ENCODE results near the gene DERL2.
"Not testable (repeated sequence)": the region's sequence is repeated elsewhere in the genome, so short reads cannot be mapped to it uniquely, and the experiment has no call there.

DERL2 gene

GRCh38 chr17:5431949-5432556, 53.9 kb downstream of the DERL2 start:
- ChIA-PET CTCF (no interaction called here), POLR2A (interaction anchor here (1.5 to 2.0 kb wide), 2 partner anchors 8 to 13 kb away, joined by 4 to 10 read pairs; partner anchors contain the start of genes NUP88 and RPAIN)
- TF ChIP-seq BHLHE40 (IDR thresholded peaks at IDR 0.05; ENCODE audit: borderline replicate concordance): no peak
- no peak for TF ChIP-seq PKNOX1 (IDR thresholded peaks at IDR 0.05)
- TF ChIP-seq FOXK2 (IDR thresholded peaks at IDR 0.05): no peak
- no peak for TF ChIP-seq LEF1 (IDR thresholded peaks at IDR 0.05; ENCODE audit: borderline replicate concordance)
- no peak for TF ChIP-seq CTBP1 (IDR thresholded peaks at IDR 0.05; ENCODE audit: borderline replicate concordance)
- TF ChIP-seq ELF4 (IDR thresholded peaks at IDR 0.05): no peak
- TF ChIP-seq ARNT (IDR thresholded peaks at IDR 0.05): no peak
- no peak for TF ChIP-seq L3MBTL2 (conservative IDR thresholded peaks at IDR 0.05)
- TF ChIP-seq FOXA1 (IDR thresholded peaks at IDR 0.05): no peak
- no peak for TF ChIP-seq SP1 (IDR thresholded peaks at IDR 0.05)
- TF ChIP-seq NFRKB (IDR thresholded peaks at IDR 0.05): no peak
- DNase-seq (ENCODE audit: extremely low spot score): no peak

DNA sequence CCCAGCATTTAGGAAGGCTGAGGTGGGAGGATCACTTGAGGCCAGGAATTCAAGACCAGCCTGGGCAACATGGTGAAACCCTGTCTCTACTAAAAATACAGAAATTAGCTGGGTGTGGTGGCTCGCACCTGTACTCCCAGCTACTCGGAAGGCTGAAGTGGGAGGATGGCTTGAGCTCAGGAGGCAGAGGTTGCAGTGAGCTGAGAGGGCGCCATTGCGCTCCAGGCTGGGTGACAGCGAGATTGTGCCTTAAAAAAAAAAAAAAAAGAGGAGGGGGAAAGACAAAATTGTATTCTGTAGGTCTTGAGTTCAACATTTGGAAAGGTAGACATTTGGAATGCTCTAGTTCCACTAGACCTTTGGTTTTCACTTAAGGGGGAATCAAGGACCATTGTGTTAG, 54.7 kb downstream of the DERL2 start:
- ChIA-PET POLR2A (interaction anchor here (1.6 to 1.9 kb wide), 2 partner anchors 8 to 12 kb away, joined by 5 to 9 read pairs; partner anchors contain the start of genes C1QBP, NUP88 and RPAIN), CTCF (interaction anchor here (1.4 kb wide), 1 partner anchor 12 kb away, joined by 7 read pairs; the partner anchor contains the start of gene NUP88)
- not testable (repeated sequence) for DNase-seq (ENCODE audit: extremely low spot score)
- peak; percentile 83 for TF ChIP-seq ZNF384 (IDR thresholded peaks at IDR 0.05)

DNA sequence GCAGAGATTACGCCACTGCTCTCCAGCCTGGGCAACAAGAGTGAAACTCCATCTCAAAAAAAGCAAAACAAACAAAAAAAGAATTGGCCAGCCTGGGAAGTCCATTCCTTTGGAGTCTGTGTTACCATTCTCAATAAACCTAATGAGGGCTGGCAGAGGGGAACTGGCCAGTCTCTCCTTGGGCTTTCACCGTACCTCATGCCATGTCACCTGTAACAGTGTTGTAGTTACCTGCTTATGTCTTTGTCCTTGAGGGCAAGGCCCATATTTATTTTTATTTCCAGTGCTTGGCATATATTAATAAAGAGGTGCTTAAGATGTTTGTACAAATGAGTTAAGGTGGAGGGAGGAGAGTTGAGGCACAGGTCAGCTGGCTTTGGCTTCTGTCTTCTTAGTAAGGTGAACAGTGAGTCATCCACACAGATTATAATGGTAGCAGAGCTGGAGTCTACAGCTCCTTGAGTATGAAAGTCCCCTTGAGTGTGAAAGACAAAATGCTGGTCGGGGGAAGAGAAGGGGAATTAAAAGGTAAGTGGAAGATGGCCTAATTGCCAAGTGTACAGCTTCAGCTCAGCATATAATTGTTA, 55.5 kb downstream of the DERL2 start:
- TF ChIP-seq FOXA1 (IDR thresholded peaks at IDR 0.05): no peak
- no peak for TF ChIP-seq FOXM1 (IDR thresholded peaks at IDR 0.05; ENCODE audit: borderline replicate concordance)
- TF ChIP-seq ELF4 (IDR thresholded peaks at IDR 0.05): no peak
- TF ChIP-seq NFRKB (IDR thresholded peaks at IDR 0.05): no peak
- no peak for TF ChIP-seq BHLHE40 (IDR thresholded peaks at IDR 0.05; ENCODE audit: borderline replicate concordance)
- TF ChIP-seq L3MBTL2 (conservative IDR thresholded peaks at IDR 0.05): no peak
- ChIA-PET POLR2A (interaction anchor here (1.6 to 1.9 kb wide), 2 partner anchors 9 to 11 kb away, joined by 5 to 9 read pairs; partner anchors contain the start of genes C1QBP, NUP88 and RPAIN), CTCF (interaction anchor here (0.6 to 1.4 kb wide), 2 partner anchors 8 to 11 kb away, joined by 3 to 7 read pairs; partner anchors contain the start of genes C1QBP and NUP88)
- no peak for DNase-seq (ENCODE audit: extremely low spot score)

DNA sequence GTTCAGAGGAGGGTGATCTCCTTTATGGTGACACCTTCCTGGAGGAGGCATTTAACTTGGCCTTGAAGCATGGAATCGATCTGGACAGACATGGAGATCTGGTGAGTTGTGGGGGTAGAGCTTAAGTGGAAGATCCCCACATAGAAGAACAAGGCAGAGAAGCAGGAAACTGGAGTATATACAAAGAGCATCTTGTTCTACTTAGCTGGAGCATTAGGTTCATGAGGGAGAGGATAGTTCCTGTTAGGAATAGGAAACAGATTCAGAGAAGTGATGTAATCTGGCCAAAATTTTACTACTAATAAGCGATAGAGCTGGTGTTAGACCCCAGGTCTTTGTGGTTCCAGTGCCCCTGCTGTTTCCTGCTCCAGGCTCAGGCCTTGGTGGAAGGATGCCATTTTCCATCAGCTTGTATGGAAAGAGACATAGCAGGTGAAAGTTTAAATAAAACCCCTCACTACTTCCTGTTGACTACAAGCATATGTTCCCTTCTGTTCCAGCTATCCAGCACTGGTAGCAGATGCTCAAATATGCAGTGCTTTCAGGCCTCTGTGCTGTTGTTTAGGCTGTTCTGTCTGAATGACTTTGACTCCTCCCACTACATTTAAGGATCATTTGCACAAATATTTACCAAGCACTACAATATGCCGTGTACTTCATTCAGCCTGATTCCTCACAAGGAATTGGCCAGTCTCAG, 56.6 kb downstream of the DERL2 start:
- POLR2A ChIA-PET: interaction anchor here (0.8 to 2.7 kb wide), 3 partner anchors 8 to 10 kb away, joined by 3 to 11 read pairs (median 9); partner anchors contain the start of genes C1QBP, NUP88 and RPAIN
- no peak for DNase-seq (ENCODE audit: extremely low spot score)
- CTCF ChIA-PET: no interaction called here
- TF ChIP-seq HDGF (IDR thresholded peaks at IDR 0.05; ENCODE audit: borderline replicate concordance) (no peak), ELF4 (IDR thresholded peaks at IDR 0.05) (no peak), BHLHE40 (IDR thresholded peaks at IDR 0.05; ENCODE audit: borderline replicate concordance) (no peak), NFRKB (IDR thresholded peaks at IDR 0.05) (no peak), L3MBTL2 (conservative IDR thresholded peaks at IDR 0.05) (no peak), LEF1 (IDR thresholded peaks at IDR 0.05; ENCODE audit: borderline replicate concordance) (no peak), ARNT (IDR thresholded peaks at IDR 0.05) (no peak), SP1 (IDR thresholded peaks at IDR 0.05) (no peak), FOXA1 (IDR thresholded peaks at IDR 0.05) (no peak), TARDBP (IDR thresholded peaks at IDR 0.05) (no peak), CTBP1 (IDR thresholded peaks at IDR 0.05; ENCODE audit: borderline replicate concordance) (no peak), ZNF384 (IDR thresholded peaks at IDR 0.05) (no peak), PKNOX1 (IDR thresholded peaks at IDR 0.05) (no peak), SUZ12 (IDR thresholded peaks at IDR 0.05) (no peak), FOXM1 (IDR thresholded peaks at IDR 0.05; ENCODE audit: borderline replicate concordance) (no peak), FOXK2 (IDR thresholded peaks at IDR 0.05) (no peak)

- ChIA-PET CTCF (interaction anchor here (1.5 kb wide), 1 partner anchor 13 kb away, joined by 4 read pairs; the partner anchor contains the start of gene C1QBP), POLR2A (no interaction called here)
- TF ChIP-seq PKNOX1 (IDR thresholded peaks at IDR 0.05) (no peak), ARNT (IDR thresholded peaks at IDR 0.05) (no peak), SUZ12 (IDR thresholded peaks at IDR 0.05) (no peak), ZNF384 (IDR thresholded peaks at IDR 0.05) (no peak), FOXA1 (IDR thresholded peaks at IDR 0.05) (no peak), HDGF (IDR thresholded peaks at IDR 0.05; ENCODE audit: borderline replicate concordance) (no peak), LEF1 (IDR thresholded peaks at IDR 0.05; ENCODE audit: borderline replicate concordance) (no peak), FOXK2 (IDR thresholded peaks at IDR 0.05) (no peak), SP1 (IDR thresholded peaks at IDR 0.05) (no peak), ELF4 (IDR thresholded peaks at IDR 0.05) (no peak), L3MBTL2 (conservative IDR thresholded peaks at IDR 0.05) (no peak), FOXM1 (IDR thresholded peaks at IDR 0.05; ENCODE audit: borderline replicate concordance) (no peak), BHLHE40 (IDR thresholded peaks at IDR 0.05; ENCODE audit: borderline replicate concordance) (no peak), NFRKB (IDR thresholded peaks at IDR 0.05) (no peak), CTBP1 (IDR thresholded peaks at IDR 0.05; ENCODE audit: borderline replicate concordance) (no peak)
- DNase-seq (ENCODE audit: extremely low spot score): no peak
These were observed 60.2 kb downstream of the DERL2 start for GRCh38 chr17:5425826-5426225.
